CD4-positive, alpha-beta T cell treated with Interferon alpha-2 for 1 hour (primary cell): ENCODE results near the gene IRF2.

Experiments
- DNase-seq, 2 donors: peaks; one replicate each; pipeline ENCODE4 v3.0.0-alpha.2; 2020 to 2022

IRF2 gene

DNA sequence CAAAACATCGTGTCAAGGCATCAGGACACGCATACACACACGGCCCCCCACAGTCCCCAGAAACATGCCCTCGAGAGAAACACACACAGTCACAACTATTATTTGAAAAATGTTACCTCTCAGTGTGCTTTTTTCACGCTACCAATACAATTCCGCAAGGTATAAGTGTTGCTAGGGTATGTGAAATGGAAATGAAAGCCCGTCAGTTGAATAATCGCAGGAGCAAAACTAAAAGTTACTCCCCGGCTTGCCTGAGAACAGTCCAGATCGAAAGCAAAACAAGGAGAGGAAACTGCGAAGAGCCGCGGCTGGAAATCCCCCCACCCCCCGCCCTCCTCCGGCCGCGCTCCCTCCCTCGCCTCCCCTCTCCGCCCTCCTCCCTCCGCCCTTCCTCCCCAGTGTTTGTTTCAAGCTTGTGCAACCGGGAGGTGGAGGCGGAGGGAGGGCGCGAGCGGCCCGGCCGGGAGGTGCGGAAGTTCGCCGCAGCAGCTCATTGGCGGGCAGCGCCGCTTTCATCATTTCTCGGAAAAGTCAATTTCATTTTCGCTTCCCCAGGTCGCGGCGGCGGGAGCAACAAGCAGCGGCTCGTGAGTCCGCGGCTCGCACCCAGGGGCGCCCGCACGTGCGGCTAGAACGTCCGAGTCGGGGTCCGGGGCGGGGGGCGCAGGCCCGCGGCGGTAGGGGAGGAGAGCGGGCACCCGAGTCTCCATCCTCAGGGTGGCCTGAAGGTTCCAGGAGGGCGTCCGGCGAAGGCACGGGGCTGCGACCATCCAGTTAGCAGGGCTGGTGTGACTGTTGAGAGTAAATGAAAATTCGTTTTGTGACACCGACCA, at the start of gene IRF2:
IRF2 (minus strand) TSS at position 288 of the 833 bp plus-strand sequence. CDS start 45,486 bp downstream, outside the sequence.
- peak; percentile 98 for DNase-seq

DNA sequence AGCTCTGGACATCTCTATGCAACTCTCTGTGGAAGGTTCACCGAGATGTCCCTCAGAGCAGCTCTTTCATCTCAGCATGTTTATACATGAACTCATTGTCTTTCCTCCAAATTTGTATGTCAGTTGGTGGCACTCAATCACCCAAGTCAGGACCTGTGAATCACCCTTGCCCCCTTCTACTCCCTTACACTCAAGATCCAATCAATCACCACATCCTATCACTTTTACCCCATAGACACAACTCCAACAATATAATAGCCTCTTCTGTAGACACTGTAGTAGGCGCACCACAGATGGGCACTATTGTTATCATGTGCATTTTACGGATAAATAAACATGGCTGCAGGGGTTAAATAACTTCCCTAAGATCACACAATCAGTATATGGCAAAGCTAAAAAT, 41.3 kb upstream of the IRF2 start:
- DNase-seq = no peak

DNA sequence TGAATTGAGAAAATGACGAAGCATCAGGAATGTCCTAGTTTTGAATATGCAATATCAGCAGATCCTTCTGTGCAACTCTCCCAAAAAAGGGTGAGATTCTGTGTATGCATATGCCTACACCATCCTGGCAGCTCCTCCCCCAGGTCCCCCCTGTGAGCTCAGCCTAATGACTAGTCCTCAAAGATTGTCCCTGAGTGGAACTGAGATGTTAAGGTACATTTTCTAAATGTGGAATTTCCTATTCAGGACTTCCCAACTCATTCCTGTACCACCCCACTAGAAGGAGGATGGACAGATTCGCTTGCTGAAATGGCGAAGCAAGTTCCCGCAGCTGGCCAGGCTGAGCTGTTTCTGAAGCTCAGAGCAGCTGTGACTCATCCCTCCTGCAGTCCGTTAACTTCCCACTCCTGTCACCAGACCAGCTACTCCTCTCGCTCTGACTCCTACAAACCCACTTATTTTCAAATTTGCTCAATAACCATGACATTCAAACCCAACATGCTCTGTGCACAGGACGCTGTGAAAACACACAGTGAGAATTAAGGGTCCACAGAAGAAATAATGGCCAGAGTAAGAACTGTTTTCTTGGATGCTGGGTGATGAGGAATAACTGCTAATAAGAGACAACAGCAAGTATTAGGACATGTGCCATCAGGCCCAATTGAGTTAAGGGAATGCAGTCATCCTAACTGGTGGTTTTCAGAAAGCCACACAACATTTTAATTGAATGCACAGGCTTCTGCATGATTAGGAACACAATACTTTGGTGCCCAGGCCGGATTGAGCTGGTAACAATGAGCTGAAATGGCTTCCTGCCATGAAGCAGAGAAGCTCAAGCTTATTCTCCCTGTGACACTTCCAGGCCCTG, 40.0 kb upstream of the IRF2 start:
- peak; percentile 15 to 49 for DNase-seq

DNA sequence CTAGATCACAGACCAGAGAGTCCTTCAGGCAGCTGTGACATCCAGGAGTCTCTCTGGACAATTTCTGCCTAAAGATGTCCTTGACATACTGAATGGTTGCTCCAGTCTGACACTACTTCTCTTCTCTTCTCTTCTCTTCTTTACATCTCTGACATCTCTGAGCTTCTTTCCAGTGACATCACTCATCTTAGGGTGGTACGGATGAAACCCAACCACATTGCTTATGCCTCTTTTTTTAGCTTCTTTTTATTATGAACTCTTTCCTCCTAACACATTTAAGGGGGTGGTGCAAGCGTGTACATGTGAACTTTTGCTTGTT, 39.4 kb upstream of the IRF2 start:
- no peak for DNase-seq

DNA sequence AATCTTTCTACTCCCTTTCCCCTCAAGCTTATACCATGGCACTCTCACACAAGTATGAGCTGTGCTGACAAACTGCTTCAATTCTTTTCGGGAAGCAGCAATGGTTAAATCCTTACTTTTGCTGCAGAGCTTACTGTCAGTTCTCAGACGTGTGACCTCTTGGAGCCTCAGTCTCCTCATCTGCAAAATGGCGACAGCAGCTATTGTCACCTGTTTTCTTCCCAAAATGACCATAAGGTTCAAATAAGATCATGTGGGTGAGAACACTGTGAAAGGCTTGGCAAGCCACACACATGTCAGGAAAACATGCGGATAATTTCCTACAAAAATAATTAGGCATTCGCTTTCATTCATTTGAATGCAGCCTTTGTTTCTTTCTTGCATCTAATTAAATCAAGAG, 36.8 kb upstream of the IRF2 start:
- DNase-seq = no peak

DNA sequence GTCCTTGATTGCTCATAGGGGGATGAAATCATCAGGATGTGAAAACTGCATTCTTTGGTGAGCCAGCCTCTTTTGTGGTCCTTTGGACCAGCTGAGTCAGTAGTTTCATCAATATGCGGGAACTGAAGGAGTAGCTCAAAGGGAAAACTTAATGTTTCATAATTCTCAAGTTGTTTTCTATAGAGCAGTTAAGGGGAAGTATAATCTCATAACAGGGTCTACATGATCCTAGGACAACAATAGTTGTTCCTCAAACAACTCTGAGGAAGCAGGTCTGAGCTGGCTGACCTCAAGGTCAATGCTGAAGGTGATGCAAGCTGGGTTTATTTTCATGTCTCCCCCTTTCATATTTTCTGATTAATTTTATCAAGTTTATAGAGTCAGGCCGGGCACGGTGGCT, 36.1 kb upstream of the IRF2 start:
- DNase-seq = peak in 1 of 2 donors; percentile 38

DNA sequence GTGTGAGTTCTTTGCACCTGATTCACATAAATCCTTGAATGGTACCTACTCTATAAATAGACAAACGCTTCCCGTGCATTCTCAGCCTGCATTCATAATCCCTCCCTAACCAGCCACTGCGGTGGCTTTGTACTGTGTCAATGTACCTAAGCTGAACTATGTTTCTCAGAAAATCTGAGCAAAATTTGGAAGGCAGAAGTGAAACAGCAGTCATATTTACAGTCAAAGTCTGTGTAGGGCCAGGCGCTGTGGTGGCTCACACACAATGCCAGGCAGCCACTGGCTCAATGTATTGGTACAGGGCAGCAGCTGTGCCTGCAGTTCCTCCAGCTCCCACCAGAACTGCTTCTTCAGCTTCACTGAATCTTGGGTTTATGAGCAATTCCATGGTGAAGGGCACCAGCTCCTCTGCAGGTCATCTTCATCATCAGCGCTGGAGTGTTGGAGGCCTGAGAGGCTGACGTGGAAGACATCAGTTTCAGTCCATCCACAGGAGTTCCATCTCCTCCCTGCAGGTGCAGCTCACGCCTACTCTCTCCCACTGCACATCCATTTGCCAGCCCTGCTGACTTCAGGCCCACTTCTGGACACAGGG, 32.3 kb upstream of the IRF2 start:
- peak; percentile 38 to 71 for DNase-seq

DNA sequence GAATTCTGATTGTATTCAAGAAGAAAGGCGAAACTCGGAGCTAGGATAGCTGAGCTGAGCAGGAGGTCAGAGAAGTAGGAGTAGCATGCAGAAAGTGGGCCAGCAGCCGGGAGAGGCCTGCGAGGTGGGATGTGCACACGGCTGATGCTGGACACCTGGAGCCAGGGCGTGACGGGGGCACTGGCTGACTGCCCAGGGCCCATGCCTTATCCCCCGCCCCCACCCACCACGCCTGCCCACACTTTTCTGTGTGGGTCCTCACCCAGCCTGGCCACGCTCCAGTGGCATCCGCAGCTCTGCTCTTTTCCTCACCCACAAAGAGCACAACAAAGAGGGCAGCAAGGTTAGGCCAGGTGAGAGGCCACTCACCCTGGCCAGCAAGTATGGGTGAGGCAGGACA, 30.0 kb upstream of the IRF2 start:
- no peak for DNase-seq

DNA sequence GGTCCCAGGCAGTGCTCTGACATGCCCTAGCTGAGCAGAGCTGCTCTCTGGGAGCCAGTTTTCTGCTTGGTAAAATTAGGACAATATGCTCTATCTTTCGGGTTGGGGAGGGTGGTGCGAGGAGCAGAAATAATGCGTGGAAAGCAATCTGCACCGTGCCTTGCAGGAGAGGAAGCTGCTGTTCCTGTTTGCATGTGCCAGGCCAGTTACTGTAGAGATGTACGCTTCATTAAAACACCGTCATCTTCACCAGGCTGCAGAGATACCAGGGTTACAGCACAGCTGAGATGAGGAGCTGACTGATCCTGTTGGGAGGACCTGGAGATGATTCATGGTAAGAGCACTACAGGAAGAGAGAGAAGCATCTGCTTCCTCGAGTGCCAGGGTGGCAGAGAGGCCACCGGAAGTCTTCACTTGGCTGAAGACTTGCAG, 29.5 kb upstream of the IRF2 start:
- peak; percentile 19 to 30 for DNase-seq

DNA sequence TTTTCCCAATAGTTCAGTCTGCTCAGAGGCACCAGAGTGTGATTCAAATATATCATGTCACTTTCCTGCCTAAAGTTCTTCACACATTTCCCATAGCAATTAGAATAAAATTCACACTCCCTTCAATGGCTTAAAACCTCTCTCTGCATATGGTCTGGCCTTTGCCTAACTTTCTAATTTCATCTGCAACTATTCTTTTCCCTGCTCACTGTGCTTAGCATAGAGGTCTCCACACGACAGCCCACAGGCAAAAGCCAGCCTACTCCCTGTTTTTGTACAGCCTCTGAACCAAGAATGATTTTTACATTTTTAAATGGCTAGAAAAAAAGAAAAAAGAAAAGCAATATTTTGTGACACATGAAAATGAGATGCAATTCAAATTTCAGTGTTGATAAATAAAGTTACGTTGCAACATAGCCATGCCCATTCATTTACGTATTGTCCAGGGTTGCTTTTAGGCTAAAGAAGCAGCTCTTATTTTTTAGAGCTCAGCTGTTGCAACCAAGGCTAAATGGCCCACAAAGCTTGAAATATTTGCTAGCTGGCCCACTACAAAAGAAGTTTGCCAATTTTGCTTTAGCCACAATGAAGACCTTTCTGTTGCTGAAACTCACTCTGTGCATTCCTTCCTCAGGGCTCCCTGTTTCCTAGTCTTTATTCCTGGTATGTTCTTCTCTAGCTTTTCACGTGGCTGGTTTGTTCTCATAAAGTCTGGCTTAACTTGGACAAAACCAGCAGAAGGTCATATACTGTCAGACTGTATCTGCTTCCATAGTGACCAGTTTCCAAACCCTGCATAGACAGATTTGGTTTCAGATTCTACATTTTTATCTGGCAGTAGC, 26.6 kb upstream of the IRF2 start:
- no peak for DNase-seq

DNA sequence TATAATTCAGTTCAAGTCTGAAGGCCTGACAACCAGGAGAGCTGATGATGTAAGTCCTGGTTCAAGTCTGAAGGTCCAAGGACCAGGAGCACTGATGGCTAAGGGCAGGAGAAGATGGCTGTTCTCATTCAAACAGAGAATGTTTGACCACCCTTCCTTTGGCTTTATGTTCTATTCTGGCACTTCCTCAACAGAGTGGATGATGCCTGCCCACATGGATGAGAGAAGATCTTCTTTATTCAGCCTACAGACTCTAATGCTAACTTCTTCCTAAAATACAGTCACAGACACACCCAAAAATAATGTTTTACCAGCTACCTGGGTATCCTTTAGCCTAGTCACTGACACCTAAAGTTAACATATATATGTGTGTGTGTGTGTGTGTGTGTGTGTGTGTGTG, 25.6 kb upstream of the IRF2 start:
- DNase-seq = no peak

DNA sequence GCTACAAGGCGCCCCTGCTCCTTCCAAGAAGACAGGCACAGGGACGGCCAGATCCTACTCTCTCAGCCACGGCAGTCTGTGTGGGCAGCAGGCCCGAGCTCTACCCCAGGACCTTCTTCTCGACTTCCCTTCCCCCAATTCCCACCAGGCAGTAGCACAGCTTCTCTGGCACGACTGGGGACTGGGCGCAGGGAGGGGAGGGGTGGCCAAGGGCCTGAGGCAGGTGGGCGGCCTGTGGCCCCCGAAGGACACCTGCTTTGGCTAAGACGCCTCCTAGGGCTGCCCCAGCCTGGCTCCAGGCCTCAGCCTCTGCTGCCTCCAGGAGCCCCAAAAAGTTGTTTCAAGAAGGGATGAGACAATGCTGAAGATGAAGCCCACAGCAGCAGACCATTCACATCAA, 24.2 kb upstream of the IRF2 start:
- no peak for DNase-seq

DNA sequence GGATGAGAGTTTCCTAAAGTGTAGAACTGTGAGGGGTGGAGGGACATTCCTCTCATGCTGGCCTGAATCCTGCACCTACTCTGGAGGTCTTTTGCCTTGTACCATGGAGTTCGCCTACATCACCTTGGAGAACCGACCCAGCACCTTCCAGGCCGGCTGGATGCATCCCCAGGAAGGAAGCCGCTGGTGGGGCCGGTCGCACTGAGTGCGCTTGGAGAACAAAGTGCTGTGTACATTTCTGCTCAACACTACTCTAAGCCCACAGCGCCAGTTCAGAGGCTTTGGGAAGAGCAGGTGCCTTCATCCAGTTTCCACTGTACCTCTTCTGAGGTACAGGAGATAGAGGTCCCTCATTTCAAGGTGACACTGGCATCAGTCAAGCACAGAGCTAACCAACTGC, 15.4 kb upstream of the IRF2 start:
- no peak for DNase-seq

DNA sequence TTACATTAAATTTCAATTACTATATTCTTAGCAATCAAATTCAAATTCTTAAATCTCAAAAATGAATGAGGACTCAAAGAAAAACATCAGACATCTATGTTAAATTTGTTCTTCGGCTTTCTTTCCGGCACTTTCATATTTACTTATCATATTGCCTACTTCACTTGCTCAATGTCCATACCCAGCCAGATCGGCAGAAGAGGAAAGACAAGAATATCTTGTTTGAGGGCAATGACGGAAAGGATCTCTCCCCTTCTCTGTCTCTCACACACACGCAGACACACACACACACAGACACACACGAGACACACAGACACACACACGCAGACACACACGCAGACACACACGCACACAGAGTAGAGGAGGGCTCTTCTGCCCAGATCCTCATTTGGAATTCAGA, 13.2 kb upstream of the IRF2 start:
- DNase-seq = no peak

DNA sequence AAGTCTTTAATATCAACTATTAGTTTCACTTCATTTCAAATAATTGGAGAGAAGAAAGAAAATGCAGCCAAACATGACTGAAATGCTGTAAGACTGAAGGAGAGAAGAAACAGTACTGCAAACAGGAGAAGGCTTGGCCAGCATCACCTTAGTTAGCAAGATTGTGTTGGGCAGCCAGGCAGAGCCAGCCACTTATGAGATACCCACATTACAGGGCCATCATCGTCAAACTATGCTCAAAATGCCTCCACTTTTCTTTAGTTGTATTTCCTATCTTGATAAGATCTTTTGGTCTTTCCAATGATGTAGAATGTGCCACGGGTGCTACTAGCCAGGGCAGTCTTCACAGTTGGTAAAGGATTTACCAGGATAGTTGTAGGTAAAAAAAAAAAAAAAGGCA, 10.9 kb upstream of the IRF2 start:
- DNase-seq = no peak

DNA sequence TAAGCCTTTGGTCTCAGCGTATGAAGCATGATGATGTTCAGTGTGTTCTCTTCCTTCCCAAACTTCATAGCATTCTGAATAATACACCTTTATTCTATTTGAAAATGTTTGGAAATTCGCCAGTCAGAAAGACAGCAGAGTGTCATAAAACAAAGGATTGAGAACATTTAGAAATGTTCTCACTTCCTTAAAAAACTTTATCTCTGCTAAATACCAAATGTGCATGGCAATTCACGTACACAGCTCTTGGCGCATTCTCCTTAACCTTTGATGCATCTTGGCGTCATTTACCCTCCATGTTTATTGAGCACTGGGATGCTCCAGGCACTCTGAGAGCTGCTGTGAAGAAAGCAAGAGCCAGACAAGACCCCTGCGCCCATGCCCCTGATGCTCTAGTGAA, 7.2 kb upstream of the IRF2 start:
- DNase-seq = no peak

DNA sequence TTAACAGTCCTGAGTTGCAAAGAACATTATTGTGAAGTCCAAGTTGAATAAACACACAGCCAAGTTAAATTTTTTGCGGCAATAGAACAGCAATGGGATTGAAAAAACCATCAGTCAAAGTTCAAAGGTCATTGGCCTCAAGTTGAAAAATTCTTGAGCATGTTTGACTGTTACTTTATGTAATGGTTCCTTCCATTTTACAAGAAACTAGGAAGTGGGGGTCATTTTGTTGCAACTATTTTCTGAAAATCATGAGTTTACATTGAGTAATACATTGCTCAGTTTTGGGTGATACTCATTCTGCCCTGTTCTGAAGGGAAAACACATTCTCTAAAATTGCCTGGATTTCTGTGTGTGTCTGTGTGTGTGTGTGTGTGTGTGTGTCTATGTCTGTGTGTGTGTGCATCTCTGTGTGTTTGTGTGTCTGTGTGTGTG, 5.2 kb upstream of the IRF2 start:
- DNase-seq = no peak

DNA sequence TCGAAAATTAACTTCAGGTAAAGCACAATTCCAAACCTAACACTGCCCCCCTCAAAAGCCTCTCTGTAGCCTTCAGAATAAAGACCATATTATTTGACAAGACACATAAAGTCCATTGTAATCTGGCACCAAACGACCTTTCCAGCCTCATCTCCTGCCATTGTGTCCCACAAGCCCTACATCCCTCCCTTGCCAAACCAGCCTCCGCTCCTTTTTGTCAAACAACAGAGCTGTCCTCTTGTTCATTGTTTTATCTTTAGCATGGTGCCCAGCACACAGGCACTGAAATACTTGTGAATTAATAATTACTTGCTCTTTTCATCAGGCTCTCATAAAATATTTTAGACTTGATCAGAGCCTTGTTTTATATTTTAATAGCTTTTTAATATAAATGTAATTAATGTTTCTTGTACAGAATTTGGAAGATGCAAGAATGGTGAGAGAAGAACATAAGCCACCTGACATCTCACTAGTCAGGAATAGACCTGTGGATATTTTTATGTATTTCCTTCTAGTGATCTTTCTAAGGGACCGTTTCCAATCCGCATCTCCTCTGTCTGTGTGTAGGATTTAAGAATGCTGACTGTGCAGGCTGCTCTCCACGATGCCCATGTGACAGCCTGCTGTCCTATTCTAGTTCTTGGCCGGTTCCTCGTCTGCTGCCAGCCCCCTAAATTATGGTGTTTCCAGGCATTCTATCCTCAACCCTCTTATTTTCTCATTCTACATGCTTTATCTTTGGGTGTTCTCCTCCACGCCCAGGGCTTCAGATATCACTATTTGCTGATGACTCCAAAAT, 3.0 kb upstream of the IRF2 start:
- DNase-seq = no peak

DNA sequence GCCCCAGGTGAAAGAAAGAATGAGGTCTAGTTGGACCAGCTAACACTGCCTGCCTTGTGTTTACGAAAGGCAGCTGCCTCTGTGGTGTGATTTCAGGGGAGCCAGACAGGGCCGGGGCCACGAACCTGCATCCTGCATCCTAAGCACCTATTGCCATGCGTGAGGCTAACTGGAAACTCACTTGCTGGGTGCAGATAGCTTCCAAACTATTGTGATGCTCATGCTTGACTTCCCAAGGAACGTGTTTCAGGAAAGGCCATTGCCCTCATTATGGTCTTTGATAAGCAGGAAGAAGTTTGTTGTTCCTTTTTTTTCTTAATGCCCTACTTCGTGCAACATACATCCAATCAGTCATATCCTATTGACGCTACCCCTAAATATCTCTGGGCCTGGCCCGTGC, 2.3 kb upstream of the IRF2 start:
- peak; percentile 9 to 52 for DNase-seq

DNA sequence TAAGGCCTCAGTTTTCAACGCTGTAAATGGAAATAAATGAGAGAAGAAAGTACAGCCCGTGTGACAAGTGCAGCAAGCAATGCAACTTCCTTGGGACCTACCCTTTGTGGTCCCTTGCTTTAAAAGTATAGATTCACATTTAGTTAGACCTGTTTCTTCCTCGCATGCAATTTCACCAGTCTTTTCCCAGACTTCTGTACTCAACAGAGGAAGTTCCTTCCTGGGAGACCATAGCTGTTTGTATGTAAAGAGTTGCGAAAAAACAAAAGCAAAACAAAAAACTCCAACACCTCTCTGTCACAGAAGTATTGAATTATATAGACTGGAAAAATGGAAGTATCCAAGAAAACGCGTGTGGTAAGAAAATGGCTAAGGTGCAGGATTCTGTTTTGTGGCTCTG, 1.1 kb upstream of the IRF2 start:
- DNase-seq = no peak

DNA sequence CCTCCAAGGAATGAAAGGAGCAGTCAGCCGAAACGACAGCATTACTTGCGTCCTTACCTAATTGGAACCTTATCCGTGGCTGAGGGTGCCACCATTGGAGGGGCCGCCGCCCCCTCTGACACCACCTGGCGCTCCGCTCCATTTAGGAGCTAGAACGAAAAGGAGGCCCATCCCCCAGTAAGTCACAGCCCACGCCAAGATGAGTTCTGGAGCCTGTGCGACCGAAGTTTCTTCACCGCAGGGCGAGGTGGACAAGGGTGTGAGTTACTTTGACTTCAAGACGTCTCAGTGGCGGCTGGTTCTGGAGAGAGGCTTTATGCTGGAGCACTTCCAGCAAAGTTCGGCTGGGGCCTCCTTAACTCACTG, 729 bp upstream of the IRF2 start:
- DNase-seq = peak; percentile 75 to 79
